Regular cardiac myocyte (primary cell): ENCODE data around the gene FMO3. TPM values are rescaled to one million over a fixed set of nuclear protein-coding genes. Genes with fewer than 3 reads are reported as not detected.

Experiments used
- total RNA-seq: library from RNA; depleted of rRNA; stranded (reverse); fragments of >200 nt; gene quantifications from 2 replicates; pipeline ENCODE4 v1.2.3, GENCODE V29; 2014

FMO3 gene
- 0.38 and 12.1 TPM in 2 replicates for total RNA-seq

DNA sequence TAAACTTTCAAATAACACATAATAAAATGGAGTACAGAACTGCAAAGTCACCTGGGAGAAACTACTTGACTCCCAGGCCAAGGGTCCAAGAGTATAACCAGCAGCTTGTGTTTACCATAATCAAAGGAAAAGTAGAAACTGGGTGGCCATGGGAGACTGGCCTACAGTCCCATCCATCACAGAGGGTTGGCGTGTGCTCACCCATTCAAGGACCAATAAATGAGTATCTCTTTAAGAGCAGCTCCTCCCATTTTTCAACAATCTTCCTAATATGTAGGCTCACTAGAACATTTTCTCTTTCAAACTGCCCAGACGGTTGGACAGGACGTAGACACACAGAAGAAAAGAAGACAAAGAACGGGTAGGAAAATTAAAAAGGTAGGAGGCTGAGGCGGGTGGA, at the start of gene FMO3:
Gene FMO3 (plus strand): TSS at position 302 of the 400 bp plus-strand sequence. CDS start 1,754 bp downstream, outside the sequence.

Other genes with a start within 250 kb of the FMO3 start
- gene MROH9, start 155.4 kb upstream of the FMO3 start, total RNA-seq = 0.38 and 0.85 TPM in 2 replicates
- gene FMO2, start 94.4 kb downstream of the FMO3 start, total RNA-seq = 1.3 and 27.9 TPM in 2 replicates
- 0.28 TPM in 1 of 2 replicates, not detected in the other for gene FMO1, start 157.6 kb downstream of the FMO3 start, total RNA-seq
- 0.96 and 3.9 TPM in 2 replicates for gene FMO4, start 223.3 kb downstream of the FMO3 start, total RNA-seq